IPS-15b (cell line): ENCODE measurements around the gene KLF11.
"Not testable (repeated sequence)": the region's sequence is repeated elsewhere in the genome, so short reads cannot be mapped to it uniquely, and the experiment has no call there.

Source experiments
- H3K27me3 ChIP-seq: one replicate; pipeline ENCODE4 v1.6.1; 2013; ENCODE audit warnings: low read length; ENCODE audit not compliant: control insufficient read depth, insufficient read depth
- H3K36me3 ChIP-seq: one replicate; pipeline ENCODE4 v1.6.1; 2013; ENCODE audit warnings: low read length; ENCODE audit not compliant: control insufficient read depth, insufficient read depth
- H3K4me1 ChIP-seq: one replicate; pipeline ENCODE4 v1.6.1; 2013; ENCODE audit warnings: mild to moderate bottlenecking, low read length; ENCODE audit not compliant: control insufficient read depth, insufficient read depth
- H3K4me3 ChIP-seq: one replicate; pipeline ENCODE4 v1.5.1; 2013; ENCODE audit warnings: low read depth, low read length
- H3K9ac ChIP-seq: one replicate; pipeline ENCODE4 v1.6.1; 2013; ENCODE audit warnings: low read depth, mild to moderate bottlenecking, low read length
- H3K9me3 ChIP-seq: one replicate; pipeline ENCODE4 v1.6.1; 2013; ENCODE audit warnings: mild to moderate bottlenecking, low read length; ENCODE audit not compliant: control insufficient read depth, insufficient read depth

The KLF11 gene

DNA sequence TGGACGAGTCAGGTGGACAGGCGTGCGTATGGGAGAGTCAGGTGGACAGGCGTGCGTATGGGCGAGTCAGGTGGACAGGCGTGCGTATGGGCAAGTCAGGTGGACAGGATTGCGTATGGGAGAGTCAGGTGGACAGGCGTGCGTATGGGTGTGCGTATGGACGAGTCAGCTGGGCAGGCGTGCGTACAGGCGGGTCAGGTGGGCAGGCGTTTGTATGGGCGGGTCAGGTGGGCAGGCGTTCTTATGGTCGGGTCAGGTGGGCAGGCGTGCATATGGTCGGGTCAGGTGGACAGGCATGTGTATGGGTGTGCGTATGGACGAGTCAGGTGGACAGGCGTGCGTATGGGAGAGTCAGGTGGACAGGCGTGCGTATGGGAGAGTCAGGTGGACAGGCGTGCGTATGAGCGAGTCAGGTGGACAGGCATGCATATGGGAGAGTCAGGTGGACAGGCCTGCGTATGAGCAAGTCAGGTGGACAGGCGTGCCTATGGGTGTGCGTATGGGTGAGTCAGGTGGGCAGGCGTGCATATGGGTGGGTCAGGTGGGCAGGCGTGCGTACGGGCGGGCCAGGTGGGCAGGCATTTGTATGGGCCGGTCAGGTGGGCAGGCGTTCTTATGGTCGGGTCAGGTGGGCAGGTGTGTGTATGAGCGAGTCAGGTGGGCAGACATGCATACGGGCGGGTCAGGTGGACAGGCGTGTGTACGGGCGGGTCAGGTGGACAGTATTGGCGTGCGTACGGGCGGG lies 32.3 kb upstream of the KLF11 start:
- not testable (repeated sequence) for H3K27me3 ChIP-seq, H3K4me1 ChIP-seq, H3K9ac ChIP-seq, H3K9me3 ChIP-seq, H3K36me3 ChIP-seq, H3K4me3 ChIP-seq

DNA sequence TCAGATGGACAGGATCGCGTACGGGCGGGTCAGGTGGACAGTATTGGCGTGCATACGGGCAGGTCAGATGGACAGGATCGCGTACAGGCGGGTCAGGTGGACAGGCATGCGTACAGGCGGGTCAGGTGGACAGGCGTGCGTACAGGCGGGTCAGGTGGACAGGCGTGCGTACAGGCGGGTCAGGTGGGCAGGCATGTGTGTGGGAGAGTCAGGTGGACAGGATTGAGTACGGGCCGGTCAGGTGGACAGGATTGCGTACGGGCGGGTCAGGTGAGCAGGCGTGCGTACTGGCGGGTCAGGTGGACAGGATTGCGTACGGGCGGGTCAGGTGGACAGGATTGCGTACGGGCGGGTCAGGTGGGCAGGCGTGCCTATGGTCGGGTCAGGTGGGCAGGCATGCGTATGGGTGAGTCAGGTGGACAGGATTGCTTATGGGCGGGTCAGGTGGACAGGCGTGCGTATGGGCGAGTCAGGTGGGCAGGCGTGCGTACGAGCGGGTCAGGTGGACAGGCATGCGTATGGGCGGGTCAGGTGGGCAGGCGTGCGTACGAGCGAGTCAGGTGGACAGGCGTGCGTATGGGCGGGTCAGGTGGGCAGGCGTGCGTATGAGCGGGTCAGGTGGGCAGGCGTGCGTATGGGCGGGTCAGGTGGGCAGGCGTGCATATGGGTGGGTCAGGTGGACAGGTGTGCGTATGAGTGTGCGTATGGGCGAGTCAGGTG lies 31.6 kb upstream of the KLF11 start:
- not testable (repeated sequence) for H3K36me3 ChIP-seq, H3K9ac ChIP-seq, H3K27me3 ChIP-seq, H3K4me1 ChIP-seq, H3K9me3 ChIP-seq, H3K4me3 ChIP-seq

DNA sequence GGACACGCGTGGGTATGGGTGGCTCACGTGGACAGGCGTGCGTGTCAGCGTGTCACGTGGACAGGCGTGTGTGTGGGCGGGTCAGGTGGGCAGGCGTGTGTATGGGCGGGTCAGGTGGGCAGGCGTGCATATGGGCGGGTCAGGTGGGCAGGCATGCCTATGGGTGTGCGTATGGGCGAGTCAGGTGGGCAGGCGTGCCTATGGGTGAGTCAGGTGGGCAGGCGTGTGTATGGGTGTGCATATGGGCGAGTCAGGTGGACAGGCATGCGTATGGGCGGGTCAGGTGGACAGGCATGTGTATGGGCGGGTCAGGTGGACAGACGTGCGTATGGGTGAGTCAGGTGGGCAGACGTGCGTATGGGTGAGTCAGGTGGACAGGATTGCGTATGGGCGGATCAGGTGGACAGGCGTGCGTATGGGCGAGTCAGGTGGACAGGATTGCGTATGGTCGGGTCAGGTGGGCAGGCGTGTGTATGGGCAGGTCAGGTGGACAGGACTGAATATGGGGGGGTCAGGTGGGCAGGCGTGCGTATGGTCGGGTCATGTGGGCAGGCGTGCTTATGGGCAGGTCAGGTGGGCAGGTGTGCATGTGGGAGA lies 30.9 kb upstream of the KLF11 start:
- not testable (repeated sequence) for H3K9ac ChIP-seq, H3K4me3 ChIP-seq, H3K9me3 ChIP-seq, H3K27me3 ChIP-seq, H3K36me3 ChIP-seq, H3K4me1 ChIP-seq

DNA sequence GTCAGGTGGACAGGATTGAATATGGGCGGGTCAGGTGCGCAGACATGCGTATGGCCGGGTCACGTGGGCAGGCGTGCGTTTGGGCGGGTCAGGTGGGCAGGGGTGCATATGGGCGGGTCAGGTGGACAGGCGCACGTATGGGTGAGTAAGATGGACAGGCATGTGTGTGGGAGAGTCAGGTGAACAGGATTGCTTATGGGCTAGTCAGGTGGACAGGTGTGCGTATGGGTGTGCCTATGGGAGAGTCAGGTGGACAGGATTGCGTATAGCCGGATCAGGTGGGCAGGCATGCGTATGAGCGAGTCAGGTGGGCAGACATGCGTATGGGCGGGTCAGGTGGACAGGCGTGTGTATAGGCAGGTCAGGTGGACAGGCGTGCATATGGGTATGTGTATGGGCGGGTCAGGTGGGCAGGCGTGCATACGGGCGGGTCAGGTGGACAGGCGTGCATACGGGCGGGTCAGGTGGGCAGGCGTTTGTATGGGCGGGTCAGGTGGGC lies 30.3 kb upstream of the KLF11 start:
- H3K4me1 ChIP-seq: no peaks in the 10 kb centered on the region
- no peaks in the 10 kb centered on the region for H3K27me3 ChIP-seq
- no peaks in the 10 kb centered on the region for H3K36me3 ChIP-seq
- no peak overlapping the region for H3K9ac ChIP-seq
- H3K9me3 ChIP-seq: no peaks in the 10 kb centered on the region
- no peak overlapping the region for H3K4me3 ChIP-seq

DNA sequence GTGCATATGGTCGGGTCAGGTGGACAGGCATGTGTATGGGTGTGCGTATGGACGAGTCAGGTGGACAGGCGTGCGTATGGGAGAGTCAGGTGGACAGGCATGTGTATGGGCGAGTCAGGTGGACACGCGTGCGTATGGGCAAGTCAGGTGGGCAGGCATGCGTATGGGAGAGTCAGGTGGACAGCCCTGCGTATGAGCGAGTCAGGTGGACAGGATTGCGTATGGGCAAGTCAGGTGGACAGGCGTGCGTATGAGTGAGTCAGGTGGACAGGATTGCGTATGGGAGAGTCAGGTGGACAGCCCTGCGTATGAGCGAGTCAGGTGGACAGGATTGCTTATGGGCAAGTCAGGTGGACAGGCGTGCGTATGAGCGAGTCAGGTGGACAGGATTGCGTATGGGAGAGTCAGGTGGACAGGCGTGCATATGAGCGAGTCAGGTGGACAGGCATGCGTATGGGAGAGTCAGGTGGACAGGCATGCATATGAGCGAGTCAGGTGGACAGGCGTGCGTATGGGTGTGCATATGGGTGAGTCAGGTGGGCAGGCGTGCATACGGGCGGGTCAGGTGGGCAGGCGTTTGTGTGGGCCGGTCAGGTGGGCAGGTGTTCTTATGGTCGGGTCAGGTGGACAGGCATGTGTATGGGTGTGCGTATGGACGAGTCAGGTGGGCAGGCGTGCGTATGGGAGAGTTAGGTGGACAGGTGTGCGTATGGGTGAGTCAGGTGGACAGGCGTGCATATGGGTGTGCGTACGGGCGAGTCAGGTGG lies 29.5 kb upstream of the KLF11 start:
- H3K36me3 ChIP-seq, H3K27me3 ChIP-seq, H3K4me3 ChIP-seq, H3K9ac ChIP-seq, H3K4me1 ChIP-seq, H3K9me3 ChIP-seq: not testable (repeated sequence)

DNA sequence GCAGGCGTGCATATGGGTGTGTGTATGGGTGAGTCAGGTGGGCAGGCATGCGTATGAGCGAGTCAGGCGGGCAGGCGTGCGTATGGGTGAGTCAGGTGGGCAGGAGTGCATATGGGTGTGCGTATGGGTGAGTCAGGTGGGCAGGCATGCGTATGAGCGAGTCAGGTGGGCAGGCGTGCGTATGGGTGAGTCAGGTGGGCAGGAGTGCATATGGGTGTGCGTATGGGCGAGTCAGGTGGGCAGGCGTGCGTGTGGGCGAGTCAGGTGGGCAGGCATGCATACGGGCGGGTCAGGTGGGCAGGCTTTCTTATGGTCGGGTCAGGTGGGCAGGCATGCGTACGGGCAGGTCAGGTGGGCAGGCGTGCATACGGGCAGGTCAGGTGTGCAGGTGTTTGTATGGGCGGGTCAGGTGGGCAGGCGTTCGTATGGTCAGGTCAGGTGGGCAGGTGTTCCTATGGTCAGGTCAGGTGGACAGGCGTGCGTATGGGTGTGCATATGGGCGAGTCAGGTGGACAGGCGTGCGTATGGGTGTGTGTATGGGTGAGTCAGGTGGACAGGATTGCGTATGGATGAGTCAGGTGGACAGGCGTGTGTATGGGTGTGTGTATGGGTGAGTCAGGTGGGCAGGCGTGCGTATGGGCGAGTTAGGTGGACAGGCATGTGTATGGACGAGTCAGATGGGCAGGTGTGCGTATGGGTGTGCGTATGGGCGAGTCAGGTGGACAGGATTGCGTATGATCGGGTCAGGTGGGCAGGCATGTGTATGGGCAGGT lies 28.7 kb upstream of the KLF11 start:
- no peaks in the 10 kb centered on the region for H3K36me3 ChIP-seq
- H3K9ac ChIP-seq: no peak overlapping the region
- H3K4me3 ChIP-seq: no peak overlapping the region
- no peaks in the 10 kb centered on the region for H3K4me1 ChIP-seq
- no peaks in the 10 kb centered on the region for H3K9me3 ChIP-seq
- no peaks in the 10 kb centered on the region for H3K27me3 ChIP-seq

DNA sequence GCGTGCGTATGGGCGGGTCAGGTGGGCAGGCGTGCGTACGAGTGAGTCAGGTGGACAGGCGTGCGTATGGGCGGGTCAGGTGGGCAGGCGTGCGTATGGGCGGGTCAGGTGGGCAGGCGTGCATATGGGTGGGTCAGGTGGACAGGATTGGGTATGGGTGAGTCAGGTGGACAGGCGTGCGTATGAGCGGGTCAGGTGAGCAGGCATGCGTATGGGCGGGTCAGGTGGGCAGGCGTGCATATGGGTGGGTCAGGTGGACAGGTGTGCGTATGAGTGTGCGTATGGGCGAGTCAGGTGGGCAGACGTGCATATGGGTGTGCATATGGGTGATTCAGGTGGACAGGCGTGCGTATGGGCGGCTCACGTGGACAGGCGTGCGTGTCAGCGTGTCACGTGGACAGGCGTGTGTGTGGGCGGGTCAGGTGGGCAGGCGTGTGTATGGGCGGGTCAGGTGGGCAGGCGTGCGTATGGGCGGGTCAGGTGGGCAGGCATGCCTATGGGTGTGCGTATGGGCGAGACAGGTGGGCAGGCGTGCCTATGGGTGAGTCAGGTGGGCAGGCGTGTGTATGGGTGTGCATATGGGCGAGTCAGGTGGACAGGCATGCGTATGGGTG lies 27.9 kb upstream of the KLF11 start:
- H3K9ac ChIP-seq, H3K4me1 ChIP-seq, H3K4me3 ChIP-seq, H3K36me3 ChIP-seq, H3K27me3 ChIP-seq, H3K9me3 ChIP-seq: not testable (repeated sequence)

DNA sequence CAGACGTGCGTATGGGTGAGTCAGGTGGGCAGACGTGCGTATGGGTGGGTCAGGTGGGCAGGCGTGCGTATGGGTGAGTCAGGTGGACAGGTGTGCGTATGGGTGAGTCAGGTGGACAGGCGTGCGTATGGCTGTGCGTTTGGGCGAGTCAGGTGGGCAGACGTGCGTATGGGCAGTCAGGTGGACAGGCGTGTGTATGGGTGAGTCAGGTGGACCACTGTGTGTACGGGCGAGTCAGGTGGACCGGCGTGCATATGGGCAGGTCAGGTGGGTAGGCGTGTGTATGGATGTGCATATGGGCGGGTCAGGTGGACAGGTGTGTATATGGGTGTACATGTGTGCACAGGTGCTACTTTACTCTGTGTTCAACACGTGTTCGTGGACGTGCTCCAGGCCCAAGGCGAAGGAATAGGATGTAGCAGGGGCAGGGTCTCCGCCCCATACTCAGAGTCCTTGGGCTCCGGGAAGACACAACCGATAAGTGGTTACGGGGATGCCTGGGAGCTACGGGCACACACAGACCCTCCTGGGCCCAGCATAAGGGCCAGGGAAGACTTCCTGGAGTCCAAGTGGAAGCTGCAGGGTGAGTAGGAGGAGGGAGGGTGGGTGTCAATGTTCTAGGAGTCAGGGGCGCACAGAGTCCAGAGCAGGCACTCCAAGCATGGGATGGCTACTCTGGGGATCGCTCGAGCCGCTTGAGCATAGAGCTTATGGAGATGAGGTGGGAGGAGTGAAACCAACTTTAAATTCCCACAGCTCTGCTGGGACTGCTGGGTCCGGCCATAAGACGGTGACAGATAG lies 27.1 kb upstream of the KLF11 start:
- Histone ChIP-seq H3K9me3 (no peaks in the 10 kb centered on the region), H3K9ac (peak overlapping the region; percentile 1), H3K4me1 (no peaks in the 10 kb centered on the region), H3K4me3 (no peak overlapping the region), H3K36me3 (no peaks in the 10 kb centered on the region), H3K27me3 (no peaks in the 10 kb centered on the region)

DNA sequence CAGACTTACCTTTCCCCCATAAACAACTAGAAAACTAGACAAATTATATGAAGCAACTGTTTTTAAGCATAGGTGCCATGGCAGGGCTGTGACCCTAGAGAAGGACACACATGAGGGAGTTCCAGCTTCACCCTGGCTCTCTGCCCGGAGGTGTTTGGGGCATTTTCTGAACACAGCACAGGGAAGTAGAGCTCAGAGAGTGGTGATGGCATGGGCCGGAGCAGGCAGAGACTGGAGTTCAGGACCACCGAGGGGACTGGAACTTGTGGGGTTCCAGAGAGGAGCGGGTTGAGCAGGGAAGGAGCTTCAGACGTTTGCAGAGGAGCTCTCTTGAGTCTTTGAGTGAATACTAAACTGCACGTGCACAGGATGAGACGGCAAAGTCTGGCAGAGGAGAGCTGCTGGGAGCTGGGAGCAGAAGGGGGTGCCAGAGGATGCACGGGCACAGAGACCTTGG lies 26.5 kb upstream of the KLF11 start:
- H3K27me3 ChIP-seq: no peaks in the 10 kb centered on the region
- H3K36me3 ChIP-seq: no peaks in the 10 kb centered on the region
- no peak overlapping the region for H3K9ac ChIP-seq

DNA sequence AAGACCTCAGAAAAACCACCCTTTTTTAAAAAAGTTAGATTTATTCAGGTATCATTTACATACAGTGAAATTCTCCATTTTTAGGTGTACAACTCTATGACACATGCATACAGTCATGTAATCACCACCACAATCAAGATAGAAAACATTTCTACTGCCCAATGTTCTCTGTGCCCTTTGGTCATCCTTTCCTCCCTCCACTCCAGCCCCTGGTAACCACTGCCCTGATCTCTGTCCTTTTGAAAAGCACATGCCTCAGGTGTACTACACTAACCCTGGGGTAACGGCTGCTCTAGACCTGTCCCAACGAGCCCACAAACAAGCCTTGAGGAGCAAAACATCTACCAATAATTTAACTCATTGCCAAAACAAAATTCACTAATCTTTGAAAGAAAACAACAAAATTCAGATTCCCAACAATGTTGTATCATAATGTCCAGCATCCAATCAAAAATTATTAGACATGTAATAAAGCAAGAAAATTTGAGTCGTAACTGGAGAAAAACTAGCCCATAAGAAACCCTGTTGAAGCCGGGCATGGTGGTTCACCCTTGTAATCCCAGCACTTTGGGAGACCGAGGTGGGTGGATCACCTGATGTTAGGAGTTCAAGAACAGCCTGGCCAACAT lies 25.9 kb upstream of the KLF11 start:
- Histone ChIP-seq H3K36me3 (no peaks in the 10 kb centered on the region), H3K9ac (no peak overlapping the region), H3K27me3 (no peaks in the 10 kb centered on the region), H3K9me3 (no peaks in the 10 kb centered on the region), H3K4me1 (no peaks in the 10 kb centered on the region), H3K4me3 (no peak overlapping the region)

More for the DNA sequence above, 26.5 kb upstream of the KLF11 start:
- no peaks in the 10 kb centered on the region for H3K4me1 ChIP-seq
- no peak overlapping the region for H3K4me3 ChIP-seq
- H3K9me3 ChIP-seq: no peaks in the 10 kb centered on the region
